CD4-positive, alpha-beta T cell (primary cell): ENCODE measurements around the gene MRM3. TPM values are rescaled to one million over a fixed set of nuclear protein-coding genes. Genes with fewer than 3 reads are reported as not detected.

ENCODE experiments used
- ATAC-seq: fragments of 200-7000 bp; cut with Tn5 transposase; one replicate; pipeline ENCODE4 v1.10.0; 2022; ENCODE audit warnings: mild to moderate bottlenecking; ENCODE audit not compliant: poor library complexity
- CTCF ChIA-PET: fragments of 350-600 bp; sonication (Branson Sonifier 250); formaldehyde crosslinking; loops from one replicate; lab custom pipeline; 2021; ENCODE audit warnings: antibody characterized with exemption, inconsistent platforms; lab: Charles Lee
- POLR2A ChIA-PET: fragments of 350-600 bp; sonication (Branson Sonifier 250); formaldehyde crosslinking; loops from one replicate; lab custom pipeline; 2021; ENCODE audit warnings: antibody characterized with exemption, inconsistent platforms; lab: Charles Lee
- DNase-seq, 14 experiments: peaks; one replicate each; pipeline ENCODE4 v3.0.0-alpha.2; 2013 to 2020; ENCODE audit warnings: mixed read lengths in 2 of 14
- H3K27ac ChIP-seq, 2 donors: one replicate each; pipeline versions ENCODE4 v1.5.1 to v1.7.0; 2013; ENCODE audit warnings: low read length in 2 of 2, low read depth in 1 of 2, mild to moderate bottlenecking in 1 of 2
- H3K27me3 ChIP-seq, 2 experiments: 1 replicate in 1 of 2; 2 replicates in 1 of 2; pipeline versions ENCODE4 v1.6.1 to v1.7.0; 2013; ENCODE audit warnings: low read length in 2 of 2, control low read depth in 1 of 2, mild to moderate bottlenecking in 1 of 2, moderate library complexity in 1 of 2; ENCODE audit not compliant: insufficient read depth in 2 of 2, control insufficient read depth in 1 of 2
- H3K36me3 ChIP-seq: one replicate; pipeline ENCODE4 v1.6.1; 2013; ENCODE audit warnings: low read length, control low read depth; ENCODE audit not compliant: insufficient read depth
- H3K4me1 ChIP-seq: one replicate; pipeline ENCODE4 v1.6.1; 2013; ENCODE audit warnings: low read length, control low read depth; ENCODE audit not compliant: insufficient read depth
- H3K4me3 ChIP-seq: one replicate; pipeline ENCODE4 v1.5.1; 2013; ENCODE audit warnings: mild to moderate bottlenecking, low read length, moderate library complexity
- H3K9me3 ChIP-seq, 2 experiments: 1 replicate in 1 of 2; 2 replicates in 1 of 2; pipeline versions ENCODE4 v1.6.1 to v1.7.0; 2013; ENCODE audit warnings: low read length in 2 of 2, mild to moderate bottlenecking in 2 of 2, control low read depth in 1 of 2, moderate library complexity in 1 of 2; ENCODE audit not compliant: control insufficient read depth in 1 of 2, insufficient read depth in 1 of 2
- H3K27ac Mint-ChIP-seq: one replicate; pipeline ENCODE4 v1.8.0; 2020; ENCODE audit warnings: mixed read lengths
- H3K27me3 Mint-ChIP-seq: one replicate; pipeline ENCODE4 v1.8.0; 2021; ENCODE audit warnings: mixed read lengths
- H3K36me3 Mint-ChIP-seq: one replicate; pipeline ENCODE4 v1.8.0; 2021; ENCODE audit warnings: low read depth, mixed read lengths
- H3K4me1 Mint-ChIP-seq: one replicate; pipeline ENCODE4 v1.8.0; 2021; ENCODE audit warnings: low read depth, mixed read lengths
- H3K4me3 Mint-ChIP-seq: one replicate; pipeline ENCODE4 v1.8.0; 2020; ENCODE audit warnings: mild to moderate bottlenecking, mixed read lengths
- H3K9me3 Mint-ChIP-seq: one replicate; pipeline ENCODE4 v1.8.0; 2020; ENCODE audit warnings: mixed read lengths
- intact Hi-C, 2 experiments: fragments of 100-400 bp; cut with DNase I in 1 of 2; cut with micrococcal nuclease in 1 of 2; formaldehyde crosslinking; loops; one replicate each; pipeline versions ENCODE4 v1.15.1 to v1.9.0; 2023 to 2025; cut with DNase I, micrococcal nuclease
- total RNA-seq, 174 experiments: library from RNA in 2 of 174; stranded (reverse) in 2 of 174; gene quantifications; one replicate each; pipeline ENCODE4 v1.2.3 and lab custom pipeline; 2021 to 2026
- TF ChIP-seq, protein P1 (sequence below): fragments of 200-600 bp; IDR thresholded peaks from one replicate; pipeline ENCODE4 v1.8.0; 2022; ENCODE audit warnings: antibody characterized with exemption, mild to moderate bottlenecking

Gene MRM3
- total RNA-seq, 2 experiments from 2014 or later, result 40.8 to 44.1 TPM

DNA sequence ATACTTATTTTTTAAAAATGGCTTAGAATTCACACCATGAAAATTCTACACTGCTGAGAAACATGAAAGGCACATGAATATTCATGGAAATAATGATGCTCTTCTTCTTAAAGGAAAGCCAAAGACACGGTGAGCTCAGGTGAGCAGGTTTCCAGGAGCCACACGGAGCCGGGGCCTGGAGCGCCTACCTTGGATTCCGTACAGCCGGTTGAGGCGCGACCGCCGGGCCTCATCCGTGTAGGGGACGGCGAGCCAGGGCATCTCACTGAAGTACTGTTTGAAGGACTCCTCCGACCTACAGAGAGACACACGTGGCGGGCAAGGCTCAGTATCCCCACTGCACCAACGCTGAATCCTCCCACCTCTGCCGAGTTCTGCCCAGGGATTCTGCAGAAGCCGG lies 37.1 kb downstream of the MRM3 start:
- DNase-seq, result no peak
- Mint-ChIP-seq H3K4me1 (no peaks in the 10 kb centered on the region), H3K27ac (no peak overlapping the region), H3K4me3 (no peak overlapping the region), H3K27me3 (no peaks in the 10 kb centered on the region), H3K36me3 (no peaks in the 10 kb centered on the region), H3K9me3 (no peaks in the 10 kb centered on the region)
- no peaks in the 10 kb centered on the region for H3K9me3 ChIP-seq
- ChIA-PET POLR2A (no interaction called here), CTCF (no interaction called here)
- ATAC-seq, result no peak
- no peaks in the 10 kb centered on the region for H3K36me3 ChIP-seq
- intact Hi-C loops, result no loop called here
- H3K4me1 ChIP-seq, result no peaks in the 10 kb centered on the region
- TF ChIP-seq, protein P1, sequence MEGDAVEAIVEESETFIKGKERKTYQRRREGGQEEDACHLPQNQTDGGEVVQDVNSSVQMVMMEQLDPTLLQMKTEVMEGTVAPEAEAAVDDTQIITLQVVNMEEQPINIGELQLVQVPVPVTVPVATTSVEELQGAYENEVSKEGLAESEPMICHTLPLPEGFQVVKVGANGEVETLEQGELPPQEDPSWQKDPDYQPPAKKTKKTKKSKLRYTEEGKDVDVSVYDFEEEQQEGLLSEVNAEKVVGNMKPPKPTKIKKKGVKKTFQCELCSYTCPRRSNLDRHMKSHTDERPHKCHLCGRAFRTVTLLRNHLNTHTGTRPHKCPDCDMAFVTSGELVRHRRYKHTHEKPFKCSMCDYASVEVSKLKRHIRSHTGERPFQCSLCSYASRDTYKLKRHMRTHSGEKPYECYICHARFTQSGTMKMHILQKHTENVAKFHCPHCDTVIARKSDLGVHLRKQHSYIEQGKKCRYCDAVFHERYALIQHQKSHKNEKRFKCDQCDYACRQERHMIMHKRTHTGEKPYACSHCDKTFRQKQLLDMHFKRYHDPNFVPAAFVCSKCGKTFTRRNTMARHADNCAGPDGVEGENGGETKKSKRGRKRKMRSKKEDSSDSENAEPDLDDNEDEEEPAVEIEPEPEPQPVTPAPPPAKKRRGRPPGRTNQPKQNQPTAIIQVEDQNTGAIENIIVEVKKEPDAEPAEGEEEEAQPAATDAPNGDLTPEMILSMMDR, result no peak
- no peak overlapping the region for H3K27ac ChIP-seq
- H3K27me3 ChIP-seq, result no peaks in the 10 kb centered on the region
- H3K4me3 ChIP-seq, result no peak overlapping the region

DNA sequence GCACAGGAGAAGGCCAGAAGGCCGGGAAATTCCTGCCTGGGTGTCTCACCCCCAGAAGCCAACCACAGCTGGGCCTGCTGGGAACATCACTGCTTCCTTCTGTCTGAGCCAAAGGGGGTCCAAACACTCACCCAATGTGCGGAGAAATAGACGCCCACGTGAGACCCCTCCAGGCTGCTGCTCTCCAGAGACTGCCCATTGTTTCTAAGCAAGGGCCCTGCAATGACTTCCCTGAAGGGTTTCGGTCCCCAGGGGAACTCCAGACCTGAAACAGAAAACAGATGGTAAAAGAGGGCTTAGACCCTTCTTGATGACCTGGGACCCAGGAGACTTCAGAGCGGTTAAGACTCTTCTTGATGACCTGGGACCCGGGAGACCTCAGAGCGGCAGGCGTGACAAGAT lies 41.3 kb downstream of the MRM3 start:
- ChIA-PET POLR2A (no interaction called here), CTCF (no interaction called here)
- Histone ChIP-seq H3K27ac (no peak overlapping the region), H3K27me3 (no peaks in the 10 kb centered on the region), H3K9me3 (no peaks in the 10 kb centered on the region), H3K4me3 (no peak overlapping the region), H3K4me1 (no peaks in the 10 kb centered on the region), H3K36me3 (no peaks in the 10 kb centered on the region)
- Mint-ChIP-seq H3K36me3 (no peaks in the 10 kb centered on the region), H3K4me1 (no peaks in the 10 kb centered on the region), H3K27me3 (no peaks in the 10 kb centered on the region), H3K4me3 (no peak overlapping the region), H3K9me3 (no peaks in the 10 kb centered on the region), H3K27ac (no peak overlapping the region)
- DNase-seq, result no peak
- intact Hi-C loops, result no loop called here
- no peak for ATAC-seq
- TF ChIP-seq, protein P1, result no peak

DNA sequence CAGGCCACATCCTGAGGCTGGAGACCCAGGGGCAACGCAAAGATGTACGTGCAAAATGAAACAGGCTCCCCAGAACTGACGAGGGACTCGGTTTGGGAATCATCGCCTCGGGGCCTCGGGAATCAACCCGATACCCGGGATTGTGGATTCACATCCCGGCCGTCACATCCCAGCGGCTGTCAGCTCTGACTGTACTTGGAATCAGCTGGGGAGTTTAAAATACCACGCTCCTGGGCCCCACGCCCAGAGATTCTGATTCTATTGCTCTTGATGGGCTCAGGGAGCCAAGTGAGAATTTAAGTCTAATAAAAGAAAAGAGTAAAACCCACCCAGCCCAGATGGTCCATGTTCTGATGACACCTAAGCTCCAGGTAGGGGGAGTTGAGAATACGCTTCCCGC lies 42.2 kb downstream of the MRM3 start:
- H3K36me3 ChIP-seq, result no peaks in the 10 kb centered on the region
- no peaks in the 10 kb centered on the region for H3K9me3 Mint-ChIP-seq
- no peaks in the 10 kb centered on the region for H3K36me3 Mint-ChIP-seq
- ChIA-PET POLR2A (no interaction called here), CTCF (no interaction called here)
- intact Hi-C loops, result no loop called here
- H3K27ac Mint-ChIP-seq, result no peak overlapping the region
- ATAC-seq (no peak), DNase-seq (no peak)
- no peaks in the 10 kb centered on the region for H3K9me3 ChIP-seq
- H3K4me1 Mint-ChIP-seq, result no peaks in the 10 kb centered on the region
- H3K4me1 ChIP-seq, result no peaks in the 10 kb centered on the region
- no peak overlapping the region for H3K27ac ChIP-seq
- no peaks in the 10 kb centered on the region for H3K27me3 Mint-ChIP-seq
- TF ChIP-seq, protein P1, result no peak
- H3K27me3 ChIP-seq, result no peaks in the 10 kb centered on the region
- H3K4me3 Mint-ChIP-seq, result no peak overlapping the region
- no peak overlapping the region for H3K4me3 ChIP-seq
